SK-N-SH treated with all-trans-retinoic acid at 6 μM for 48 hours (cell line): ENCODE measurements around the gene STPG2.

Experiments used
- ARNTL ChIP-seq: fragments of 450-650 bp; formaldehyde crosslinking; IDR thresholded peaks from 2 replicates; pipeline ENCODE4 v1.5.0; 2020; ENCODE audit warnings: low read depth, mild to moderate bottlenecking, moderate library complexity, borderline replicate concordance
- CSRNP3 ChIP-seq: fragments of 250-450 bp; sonication (Bioruptor Pico); IDR thresholded peaks from 2 replicates; pipeline ENCODE4 v1.5.1; 2021; ENCODE audit warnings: mild to moderate bottlenecking, moderate library complexity
- ISL1 ChIP-seq: fragments of 250-450 bp; sonication (Bioruptor Pico); IDR thresholded peaks from 2 replicates; pipeline ENCODE4 v2.1.2; 2022; ENCODE audit warnings: mild to moderate bottlenecking, moderate library complexity
- OSR1 ChIP-seq: fragments of 250-450 bp; sonication (Bioruptor Pico); IDR thresholded peaks from 2 replicates; pipeline ENCODE4 v1.8.0; 2022; ENCODE audit warnings: moderate library complexity, mild to moderate bottlenecking, inconsistent platforms
- RARB ChIP-seq: fragments of 250-450 bp; sonication (Bioruptor Pico); IDR thresholded peaks from 2 replicates; pipeline ENCODE4 v1.8.0; 2021; ENCODE audit warnings: mild to moderate bottlenecking, moderate library complexity
- ZFP3 ChIP-seq: fragments of 250-450 bp; sonication (Bioruptor Pico); IDR thresholded peaks from 2 replicates; pipeline ENCODE4 v1.5.0; 2020; ENCODE audit warnings: mild to moderate bottlenecking, moderate library complexity
- TF ChIP-seq, protein P1 (sequence below): fragments of 250-450 bp; sonication (Bioruptor Pico); IDR thresholded peaks from 2 replicates; pipeline ENCODE4 v1.5.1; 2020; ENCODE audit warnings: low read depth, mild to moderate bottlenecking, moderate library complexity

GRCh38 chr4:98000940-98001339 lies 142.3 kb downstream of the STPG2 start:
- no peak for TF ChIP-seq ZFP3 (CRISPR knock-in tag)
- no peak for TF ChIP-seq ISL1
- TF ChIP-seq ARNTL (CRISPR knock-in tag): no peak
- TF ChIP-seq CSRNP3 (CRISPR knock-in tag): no peak
- TF ChIP-seq OSR1 (CRISPR knock-in tag): no peak
- TF ChIP-seq, protein P1, sequence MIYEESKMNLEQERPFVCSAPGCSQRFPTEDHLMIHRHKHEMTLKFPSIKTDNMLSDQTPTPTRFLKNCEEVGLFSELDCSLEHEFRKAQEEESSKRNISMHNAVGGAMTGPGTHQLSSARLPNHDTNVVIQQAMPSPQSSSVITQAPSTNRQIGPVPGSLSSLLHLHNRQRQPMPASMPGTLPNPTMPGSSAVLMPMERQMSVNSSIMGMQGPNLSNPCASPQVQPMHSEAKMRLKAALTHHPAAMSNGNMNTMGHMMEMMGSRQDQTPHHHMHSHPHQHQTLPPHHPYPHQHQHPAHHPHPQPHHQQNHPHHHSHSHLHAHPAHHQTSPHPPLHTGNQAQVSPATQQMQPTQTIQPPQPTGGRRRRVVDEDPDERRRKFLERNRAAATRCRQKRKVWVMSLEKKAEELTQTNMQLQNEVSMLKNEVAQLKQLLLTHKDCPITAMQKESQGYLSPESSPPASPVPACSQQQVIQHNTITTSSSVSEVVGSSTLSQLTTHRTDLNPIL (CRISPR knock-in tag): no peak
- no peak for TF ChIP-seq RARB
